ENCODE results near the gene ROR2. TPM values are rescaled to one million over a fixed set of nuclear protein-coding genes. Genes with fewer than 3 reads are reported as not detected.
"Not testable (repeated sequence)": the region's sequence is repeated elsewhere in the genome, so short reads cannot be mapped to it uniquely, and the experiment has no call there.

The ROR2 gene
- total RNA-seq, 2 donors from 2014 or later = 0.21 to 0.68 TPM

- DNase-seq (ENCODE audit: low spot score) (no peak), ATAC-seq (ENCODE audit: insufficient number of reproducible peaks, low FRiP score, low read depth) (no peak)
- no peak for TF ChIP-seq CTCF (IDR thresholded peaks at IDR 0.05)
- Histone ChIP-seq H3K27me3 (replicated peaks; ENCODE audit: insufficient read depth) (no peaks in the 10 kb centered on the region), H3K27ac (no peak overlapping the region), H3K36me3 (no peaks in the 10 kb centered on the region), H3K9me3 (no peaks in the 10 kb centered on the region), H3K4me1 (ENCODE audit: control insufficient read depth in 1 of 2, low read depth in 2 of 2) (no peaks in the 10 kb centered on the region), H3K4me3 (no peak overlapping the region)
These were observed 154.3 kb downstream of the ROR2 start for GRCh38 chr9:91795598-91796241.

DNA sequence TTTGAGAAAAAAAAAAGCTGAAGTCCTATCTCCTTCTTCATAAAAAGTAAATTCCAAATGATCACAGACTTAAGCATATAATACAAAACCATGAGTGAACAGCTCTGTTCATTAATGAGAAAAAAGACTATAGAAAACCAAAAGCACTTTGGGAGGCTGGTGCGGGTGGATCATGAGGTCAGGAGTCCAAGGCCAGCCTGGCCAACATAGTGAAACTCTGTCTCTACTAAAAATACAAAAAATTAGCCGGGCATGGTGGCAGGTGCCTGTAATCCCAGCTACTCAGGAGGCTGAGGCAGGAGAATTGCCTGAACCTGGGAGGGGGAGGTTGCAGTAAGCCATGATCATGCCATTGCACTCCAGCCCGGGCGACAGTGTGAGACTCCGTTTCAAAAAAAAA, 156.7 kb downstream of the ROR2 start:
- H3K4me3 ChIP-seq; H3K27ac ChIP-seq; H3K4me1 ChIP-seq (ENCODE audit: control insufficient read depth in 1 of 2, low read depth in 2 of 2); H3K9me3 ChIP-seq; H3K36me3 ChIP-seq; H3K27me3 ChIP-seq (replicated peaks; ENCODE audit: insufficient read depth); DNase-seq (ENCODE audit: low spot score); ATAC-seq (ENCODE audit: insufficient number of reproducible peaks, low FRiP score, low read depth): not testable (repeated sequence)

DNA sequence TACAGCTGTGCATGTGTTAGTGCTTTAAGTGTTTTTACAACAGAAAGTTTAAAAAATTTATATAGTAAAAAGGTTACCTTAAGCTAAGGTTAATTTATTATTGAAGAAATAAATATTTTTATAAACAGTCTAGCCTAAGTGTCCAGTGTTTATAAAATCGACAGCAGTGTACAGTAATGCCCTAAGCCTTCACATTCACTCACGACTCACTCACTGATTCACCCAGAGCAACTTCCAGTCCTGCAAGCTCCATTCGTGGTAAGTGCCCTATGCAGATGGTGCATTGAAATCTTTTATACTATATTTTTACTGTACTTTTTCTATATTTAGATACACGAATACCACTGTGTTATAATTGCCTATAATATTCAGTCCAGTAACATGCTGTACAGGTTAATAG, 159.1 kb downstream of the ROR2 start:
- H3K4me3 ChIP-seq = no peak overlapping the region
- no peak for TF ChIP-seq CTCF (IDR thresholded peaks at IDR 0.05)
- no peaks in the 10 kb centered on the region for H3K36me3 ChIP-seq
- no peaks in the 10 kb centered on the region for H3K9me3 ChIP-seq
- DNase-seq (ENCODE audit: low spot score) (no peak), ATAC-seq (ENCODE audit: insufficient number of reproducible peaks, low FRiP score, low read depth) (no peak)
- no peaks in the 10 kb centered on the region for H3K4me1 ChIP-seq (ENCODE audit: control insufficient read depth in 1 of 2, low read depth in 2 of 2)
- no peaks in the 10 kb centered on the region for H3K27me3 ChIP-seq (replicated peaks; ENCODE audit: insufficient read depth)
- H3K27ac ChIP-seq = no peak overlapping the region

GRCh38 chr9:91789941-91790340, 160.1 kb downstream of the ROR2 start:
- no peak for DNase-seq (ENCODE audit: low spot score)
- H3K27ac ChIP-seq = no peak overlapping the region
- ATAC-seq (ENCODE audit: insufficient number of reproducible peaks, low FRiP score, low read depth) = no peak
- H3K36me3 ChIP-seq = no peaks in the 10 kb centered on the region
- no peak overlapping the region for H3K4me3 ChIP-seq
- H3K27me3 ChIP-seq (replicated peaks; ENCODE audit: insufficient read depth) = no peaks in the 10 kb centered on the region
- H3K4me1 ChIP-seq (ENCODE audit: control insufficient read depth in 1 of 2, low read depth in 2 of 2) = no peaks in the 10 kb centered on the region
- no peak for TF ChIP-seq CTCF (IDR thresholded peaks at IDR 0.05)
- H3K9me3 ChIP-seq = no peaks in the 10 kb centered on the region

- Histone ChIP-seq H3K4me3 (no peak overlapping the region), H3K4me1 (ENCODE audit: control insufficient read depth in 1 of 2, low read depth in 2 of 2) (no peaks in the 10 kb centered on the region), H3K27me3 (replicated peaks; ENCODE audit: insufficient read depth) (no peaks in the 10 kb centered on the region), H3K27ac (no peak overlapping the region), H3K9me3 (no peaks in the 10 kb centered on the region), H3K36me3 (no peaks in the 10 kb centered on the region)
- TF ChIP-seq CTCF (IDR thresholded peaks at IDR 0.05) = no peak
- no peak for ATAC-seq (ENCODE audit: insufficient number of reproducible peaks, low FRiP score, low read depth)
- DNase-seq (ENCODE audit: low spot score) = no peak
These were observed 162.1 kb downstream of the ROR2 start for GRCh38 chr9:91787931-91788330.

All from thoracic aorta (tissue), 2 donors.